Stimulated activated naive CD8-positive, alpha-beta T cell treated with anti-CD3 and anti-CD28 coated beads, Interleukin-15, Interleukin-2, amounts not matched to agents 100 ng/mL and 50 ng/mL, for 24 hours (primary cell): Measurements from ENCODE around the gene NSDHL.

ENCODE experiments used
- H3K27ac Mint-ChIP-seq: one replicate; pipeline ENCODE4 v1.8.0; 2021; ENCODE audit warnings: mild to moderate bottlenecking, mixed read lengths
- H3K27me3 Mint-ChIP-seq: one replicate; pipeline ENCODE4 v1.8.0; 2021; ENCODE audit warnings: mixed read lengths
- H3K36me3 Mint-ChIP-seq: one replicate; pipeline ENCODE4 v1.8.0; 2021; ENCODE audit warnings: low read depth, mixed read lengths
- H3K4me1 Mint-ChIP-seq: one replicate; pipeline ENCODE4 v1.8.0; 2021; ENCODE audit warnings: low read depth, mixed read lengths
- H3K4me3 Mint-ChIP-seq: one replicate; pipeline ENCODE4 v1.8.0; 2021; ENCODE audit warnings: mild to moderate bottlenecking, mixed read lengths
- H3K9me3 Mint-ChIP-seq: one replicate; pipeline ENCODE4 v1.8.0; 2021; ENCODE audit warnings: mixed read lengths

The NSDHL gene

GRCh38 chrX:152866386-152866785, 35.5 kb downstream of the NSDHL start:
- no peaks in the 10 kb centered on the region for H3K9me3 Mint-ChIP-seq
- no peak overlapping the region for H3K4me3 Mint-ChIP-seq
- H3K27me3 Mint-ChIP-seq, result no peaks in the 10 kb centered on the region
- no peaks in the 10 kb centered on the region for H3K4me1 Mint-ChIP-seq
- H3K36me3 Mint-ChIP-seq, result peaks cover 24% of the 10 kb centered on the region
- H3K27ac Mint-ChIP-seq, result no peak overlapping the region

GRCh38 chrX:152869972-152870371, 39.1 kb downstream of the NSDHL start:
- H3K27ac Mint-ChIP-seq, result no peak overlapping the region

GRCh38 chrX:152871260-152871659, 40.4 kb downstream of the NSDHL start:
- Mint-ChIP-seq H3K4me1 (peaks cover 4% of the 10 kb centered on the region), H3K9me3 (no peaks in the 10 kb centered on the region), H3K27ac (no peak overlapping the region), H3K36me3 (peaks cover 14% of the 10 kb centered on the region), H3K27me3 (no peaks in the 10 kb centered on the region), H3K4me3 (no peak overlapping the region)

More at GRCh38 chrX:152869972-152870371, 39.1 kb downstream of the NSDHL start:
- peaks cover 14% of the 10 kb centered on the region for H3K36me3 Mint-ChIP-seq
- H3K27me3 Mint-ChIP-seq, result no peaks in the 10 kb centered on the region
- H3K9me3 Mint-ChIP-seq, result no peaks in the 10 kb centered on the region
- no peak overlapping the region for H3K4me3 Mint-ChIP-seq
- peaks cover 4% of the 10 kb centered on the region for H3K4me1 Mint-ChIP-seq

GRCh38 chrX:152872522-152872921, 41.7 kb downstream of the NSDHL start:
- peak overlapping the region; percentile 26 for H3K27ac Mint-ChIP-seq

GRCh38 chrX:152873361-152873760, 42.5 kb downstream of the NSDHL start:
- H3K4me3 Mint-ChIP-seq, result no peak overlapping the region
- H3K36me3 Mint-ChIP-seq, result peaks cover 14% of the 10 kb centered on the region
- H3K4me1 Mint-ChIP-seq, result peaks cover 4% of the 10 kb centered on the region
- no peaks in the 10 kb centered on the region for H3K27me3 Mint-ChIP-seq
- H3K27ac Mint-ChIP-seq, result peak overlapping the region; percentile 23
- H3K9me3 Mint-ChIP-seq, result no peaks in the 10 kb centered on the region

More at GRCh38 chrX:152872522-152872921, 41.7 kb downstream of the NSDHL start:
- no peak overlapping the region for H3K4me3 Mint-ChIP-seq
- H3K27me3 Mint-ChIP-seq, result no peaks in the 10 kb centered on the region
- H3K4me1 Mint-ChIP-seq, result peaks cover 4% of the 10 kb centered on the region
- no peaks in the 10 kb centered on the region for H3K9me3 Mint-ChIP-seq
- peaks cover 14% of the 10 kb centered on the region for H3K36me3 Mint-ChIP-seq

- Mint-ChIP-seq H3K4me3 (no peak overlapping the region), H3K27me3 (no peaks in the 10 kb centered on the region), H3K36me3 (no peaks in the 10 kb centered on the region), H3K4me1 (peaks cover 4% of the 10 kb centered on the region), H3K9me3 (no peaks in the 10 kb centered on the region), H3K27ac (no peak overlapping the region)
These were observed 46.3 kb downstream of the NSDHL start for GRCh38 chrX:152876931-152877840.

GRCh38 chrX:152878976-152879755, 48.3 kb downstream of the NSDHL start:
- Mint-ChIP-seq H3K9me3 (no peaks in the 10 kb centered on the region), H3K4me3 (no peak overlapping the region), H3K4me1 (no peaks in the 10 kb centered on the region), H3K27me3 (no peaks in the 10 kb centered on the region), H3K36me3 (no peaks in the 10 kb centered on the region), H3K27ac (no peak overlapping the region)

GRCh38 chrX:152881289-152881688, 50.4 kb downstream of the NSDHL start:
- H3K36me3 Mint-ChIP-seq, result no peaks in the 10 kb centered on the region
- H3K27me3 Mint-ChIP-seq, result no peaks in the 10 kb centered on the region
- H3K4me1 Mint-ChIP-seq, result no peaks in the 10 kb centered on the region
- no peaks in the 10 kb centered on the region for H3K9me3 Mint-ChIP-seq
- no peak overlapping the region for H3K27ac Mint-ChIP-seq
- H3K4me3 Mint-ChIP-seq, result no peak overlapping the region

- H3K9me3 Mint-ChIP-seq, result no peaks in the 10 kb centered on the region
- H3K27ac Mint-ChIP-seq, result no peak overlapping the region
- H3K27me3 Mint-ChIP-seq, result peaks cover 6% of the 10 kb centered on the region
- H3K4me1 Mint-ChIP-seq, result no peaks in the 10 kb centered on the region
- H3K36me3 Mint-ChIP-seq, result no peaks in the 10 kb centered on the region
- H3K4me3 Mint-ChIP-seq, result no peak overlapping the region
These were observed 53.3 kb downstream of the NSDHL start for GRCh38 chrX:152884171-152884570.

- no peaks in the 10 kb centered on the region for H3K36me3 Mint-ChIP-seq
- H3K4me3 Mint-ChIP-seq, result no peak overlapping the region
- peaks cover 21% of the 10 kb centered on the region for H3K27me3 Mint-ChIP-seq
- no peak overlapping the region for H3K27ac Mint-ChIP-seq
- H3K4me1 Mint-ChIP-seq, result no peaks in the 10 kb centered on the region
- H3K9me3 Mint-ChIP-seq, result no peaks in the 10 kb centered on the region
These were observed 55.9 kb downstream of the NSDHL start for GRCh38 chrX:152886716-152887115.

GRCh38 chrX:152892499-152892898, 61.6 kb downstream of the NSDHL start:
- Mint-ChIP-seq H3K36me3 (no peaks in the 10 kb centered on the region), H3K27ac (no peak overlapping the region), H3K4me1 (no peaks in the 10 kb centered on the region), H3K9me3 (no peaks in the 10 kb centered on the region), H3K27me3 (peaks cover 29% of the 10 kb centered on the region), H3K4me3 (no peak overlapping the region)

- H3K27me3 Mint-ChIP-seq, result peaks cover 26% of the 10 kb centered on the region
These were observed 62.4 kb downstream of the NSDHL start for GRCh38 chrX:152892999-152893891.

GRCh38 chrX:152893980-152894610, 63.2 kb downstream of the NSDHL start:
- Mint-ChIP-seq H3K4me1 (no peaks in the 10 kb centered on the region), H3K27ac (no peak overlapping the region), H3K9me3 (no peaks in the 10 kb centered on the region), H3K36me3 (no peaks in the 10 kb centered on the region), H3K27me3 (peaks cover 23% of the 10 kb centered on the region), H3K4me3 (no peak overlapping the region)

More at GRCh38 chrX:152892999-152893891, 62.4 kb downstream of the NSDHL start:
- Mint-ChIP-seq H3K36me3 (no peaks in the 10 kb centered on the region), H3K4me1 (no peaks in the 10 kb centered on the region), H3K27ac (no peak overlapping the region), H3K4me3 (no peak overlapping the region), H3K9me3 (no peaks in the 10 kb centered on the region)

GRCh38 chrX:152895121-152895520, 64.3 kb downstream of the NSDHL start:
- Mint-ChIP-seq H3K9me3 (no peaks in the 10 kb centered on the region), H3K4me3 (no peak overlapping the region), H3K36me3 (no peaks in the 10 kb centered on the region), H3K27me3 (peaks cover 18% of the 10 kb centered on the region), H3K27ac (no peak overlapping the region), H3K4me1 (no peaks in the 10 kb centered on the region)
